GM10266 (cell line): ENCODE results near the gene NAXD.
A peak's percentile ranks its signal among the peaks of the same experiment; 100 is the strongest.

Source experiments
- DNase-seq: peaks from one replicate; pipeline ENCODE4 v3.0.0; 2012; ENCODE audit errors: extremely low spot score
- TF ChIP-seq, protein P1 (sequence below): IDR thresholded peaks from 2 replicates; pipeline ENCODE4 v1.5.1; 2012; ENCODE audit warnings: mild to moderate bottlenecking, low read depth; ENCODE audit not compliant: control insufficient read depth, insufficient read depth; ENCODE audit errors: missing control alignments

The NAXD gene

DNA sequence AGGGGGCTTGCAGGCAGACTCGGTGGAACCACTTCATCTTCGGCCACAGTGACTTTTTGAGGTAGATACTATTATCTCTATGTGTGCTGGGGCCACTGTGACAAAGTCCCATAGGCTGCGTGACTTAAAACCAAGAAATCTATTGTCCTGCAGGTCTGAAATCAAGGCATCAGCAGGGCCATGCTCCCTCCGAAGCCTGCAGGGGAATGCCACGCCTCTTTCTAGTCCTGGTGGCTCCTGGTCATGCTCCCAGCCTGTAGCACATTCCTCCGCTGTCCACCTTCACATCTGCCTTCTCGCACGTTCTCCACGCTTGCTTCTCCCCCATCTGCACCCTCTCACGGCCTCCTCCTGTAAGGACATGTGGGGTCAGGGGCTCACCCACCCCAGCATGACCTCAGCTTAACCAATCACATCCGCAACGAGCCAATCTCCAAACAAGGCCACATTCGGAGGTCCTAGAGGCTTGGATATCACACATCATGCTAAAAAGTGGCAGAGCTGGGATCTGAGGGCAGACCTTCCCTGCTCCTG lies 32.9 kb upstream of the NAXD start:
- no peak for DNase-seq
- TF ChIP-seq, protein P1, sequence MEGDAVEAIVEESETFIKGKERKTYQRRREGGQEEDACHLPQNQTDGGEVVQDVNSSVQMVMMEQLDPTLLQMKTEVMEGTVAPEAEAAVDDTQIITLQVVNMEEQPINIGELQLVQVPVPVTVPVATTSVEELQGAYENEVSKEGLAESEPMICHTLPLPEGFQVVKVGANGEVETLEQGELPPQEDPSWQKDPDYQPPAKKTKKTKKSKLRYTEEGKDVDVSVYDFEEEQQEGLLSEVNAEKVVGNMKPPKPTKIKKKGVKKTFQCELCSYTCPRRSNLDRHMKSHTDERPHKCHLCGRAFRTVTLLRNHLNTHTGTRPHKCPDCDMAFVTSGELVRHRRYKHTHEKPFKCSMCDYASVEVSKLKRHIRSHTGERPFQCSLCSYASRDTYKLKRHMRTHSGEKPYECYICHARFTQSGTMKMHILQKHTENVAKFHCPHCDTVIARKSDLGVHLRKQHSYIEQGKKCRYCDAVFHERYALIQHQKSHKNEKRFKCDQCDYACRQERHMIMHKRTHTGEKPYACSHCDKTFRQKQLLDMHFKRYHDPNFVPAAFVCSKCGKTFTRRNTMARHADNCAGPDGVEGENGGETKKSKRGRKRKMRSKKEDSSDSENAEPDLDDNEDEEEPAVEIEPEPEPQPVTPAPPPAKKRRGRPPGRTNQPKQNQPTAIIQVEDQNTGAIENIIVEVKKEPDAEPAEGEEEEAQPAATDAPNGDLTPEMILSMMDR, result no peak

DNA sequence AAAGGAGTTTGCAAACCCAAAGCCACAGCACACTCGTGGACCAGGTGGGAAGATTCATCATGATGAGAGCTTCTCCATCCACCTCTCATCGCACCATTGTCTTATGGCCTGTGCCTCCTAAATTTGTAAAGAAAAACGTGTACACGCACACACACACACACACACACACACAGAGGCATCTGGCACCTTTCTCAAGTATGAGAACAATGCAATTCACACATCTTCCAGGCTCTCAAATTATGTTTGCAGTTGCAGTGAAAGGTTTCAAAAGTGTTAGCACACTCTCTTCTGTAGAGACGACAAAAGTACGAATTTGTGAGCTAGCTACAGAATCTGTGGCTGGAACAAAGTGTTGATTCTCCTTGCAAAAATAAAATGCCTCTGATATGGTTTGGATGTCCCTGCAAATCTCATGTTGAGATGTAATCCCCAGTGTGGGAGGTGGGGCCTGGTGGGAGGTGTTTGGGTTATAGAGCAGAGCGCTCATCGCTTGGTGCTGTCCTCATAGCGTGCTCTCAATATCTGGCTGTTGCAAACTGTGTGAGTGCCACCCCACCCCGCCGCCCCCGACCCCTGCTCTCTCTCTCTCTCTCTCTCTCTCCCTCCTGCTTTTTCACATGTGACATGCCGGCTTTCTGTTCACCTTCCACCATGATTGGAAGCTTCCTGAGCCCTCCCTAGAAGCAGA lies 32.0 kb upstream of the NAXD start:
- TF ChIP-seq, protein P1, result no peak
- no peak for DNase-seq

DNA sequence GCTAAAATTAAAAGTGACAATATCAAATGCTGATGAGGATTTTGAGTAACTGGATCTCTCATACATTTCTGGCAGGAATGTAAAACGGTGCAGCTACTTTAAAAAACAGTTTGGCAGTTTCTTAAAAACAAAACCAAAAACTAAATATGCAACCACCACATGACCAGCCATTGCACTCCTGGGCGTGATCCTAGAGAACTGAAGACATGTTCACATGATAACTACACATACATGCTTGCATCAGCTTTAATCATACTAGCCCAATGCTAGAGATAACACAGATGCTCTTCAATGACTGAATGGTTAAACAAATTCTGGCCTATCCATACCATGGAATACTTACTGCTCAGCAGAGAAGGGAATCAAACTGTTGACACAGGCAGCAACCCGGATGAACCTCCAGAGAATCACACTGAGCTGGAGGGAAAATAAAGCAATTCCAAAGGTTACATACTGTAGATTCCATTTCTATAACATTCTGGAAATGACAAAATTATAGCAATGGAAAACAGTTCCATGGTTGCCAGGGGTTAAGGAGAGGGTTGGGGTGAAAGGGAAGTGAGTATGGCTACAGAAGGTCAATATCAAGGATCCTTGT lies 25.5 kb upstream of the NAXD start:
- DNase-seq, result no peak
- TF ChIP-seq, protein P1, result no peak

DNA sequence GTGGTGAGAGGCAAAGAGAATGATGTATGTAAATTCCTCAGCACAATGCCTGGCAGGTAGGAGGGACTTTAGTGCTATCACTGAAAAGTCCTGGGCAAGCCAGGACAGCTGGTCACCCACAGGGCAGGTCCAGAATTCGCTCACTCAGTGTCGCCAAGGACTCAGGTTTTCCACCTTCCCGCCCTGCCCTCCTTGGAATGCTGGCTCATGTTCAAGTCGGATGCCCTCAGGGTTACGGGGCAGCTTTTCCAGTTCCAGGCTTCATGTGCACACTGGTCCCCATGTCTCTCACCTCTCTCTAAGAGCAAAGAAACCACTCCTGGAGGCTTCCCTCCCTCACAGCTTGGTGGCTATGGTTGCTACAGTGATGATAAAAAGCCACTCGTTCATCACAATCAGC lies 24.8 kb upstream of the NAXD start:
- TF ChIP-seq, protein P1, result no peak
- no peak for DNase-seq

DNA sequence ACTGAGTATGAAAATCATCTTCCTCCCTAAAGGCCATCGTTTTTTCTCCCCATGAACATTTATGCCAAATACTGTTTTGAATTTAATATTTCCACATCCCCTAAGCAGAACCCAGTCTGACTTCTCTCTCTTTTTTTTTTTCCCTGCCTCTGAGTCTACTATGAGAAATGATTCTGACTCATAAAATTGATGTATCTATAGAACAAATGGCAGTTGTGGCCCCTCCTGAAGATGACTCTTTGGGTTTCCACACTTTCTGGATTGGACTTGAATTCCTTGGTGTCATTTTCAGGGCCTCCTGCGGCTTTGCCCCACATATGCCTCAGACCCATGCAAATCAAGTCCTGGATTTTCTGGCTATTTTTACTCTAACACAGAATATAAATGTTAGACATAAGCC lies 22.7 kb upstream of the NAXD start:
- TF ChIP-seq, protein P1, result no peak
- no peak for DNase-seq

DNA sequence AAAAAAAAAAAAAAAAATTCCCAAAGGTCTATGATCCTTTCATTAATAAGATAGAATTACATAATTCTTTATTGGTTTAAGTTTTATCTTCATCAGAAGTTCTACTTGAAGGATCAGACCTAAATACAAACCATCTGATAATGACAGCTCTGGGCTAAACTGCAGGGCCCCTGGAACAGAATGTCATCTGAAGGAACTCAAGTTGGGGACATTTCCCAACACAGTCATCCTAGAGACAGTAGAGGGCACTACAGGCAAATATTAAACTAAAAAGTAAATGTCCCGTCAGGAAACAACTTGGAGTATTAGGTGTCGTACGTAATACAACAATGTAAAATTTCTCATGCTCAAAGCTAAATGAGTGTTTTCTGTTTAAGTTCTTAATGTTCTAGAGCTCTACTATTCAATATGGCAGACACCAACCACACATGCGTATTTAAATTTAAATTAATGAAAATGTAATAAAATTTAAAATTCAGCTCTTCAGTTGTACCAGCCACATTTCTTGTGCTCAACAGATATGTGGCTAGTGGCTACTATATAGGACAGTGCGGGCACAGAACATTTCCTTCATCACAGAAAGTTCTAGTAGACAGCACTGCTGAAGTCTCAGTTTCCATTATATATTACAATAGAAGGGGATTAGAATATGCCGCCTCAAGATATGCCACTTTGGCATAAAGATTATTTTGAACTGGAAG lies 21.8 kb upstream of the NAXD start:
- peak; percentile 79 for DNase-seq
- TF ChIP-seq, protein P1, result peak; percentile 63
